NCI-H1092 treated with DMSO at 0.1 percent for 48 hours (cell line): ENCODE measurements around the gene PHLPP2.

Experiments used
- DNase-seq: peaks from one replicate; lab custom pipeline; 2025; lab: John Stamatoyannopoulos, UW

The PHLPP2 gene

GRCh38 chr16:71724320-71724751 is at the start of gene PHLPP2:
PHLPP2 (minus strand) TSS chr16:71724701; CDS start chr16:71714795, 9,906 bp downstream.
- DNase-seq: no peak

DNA sequence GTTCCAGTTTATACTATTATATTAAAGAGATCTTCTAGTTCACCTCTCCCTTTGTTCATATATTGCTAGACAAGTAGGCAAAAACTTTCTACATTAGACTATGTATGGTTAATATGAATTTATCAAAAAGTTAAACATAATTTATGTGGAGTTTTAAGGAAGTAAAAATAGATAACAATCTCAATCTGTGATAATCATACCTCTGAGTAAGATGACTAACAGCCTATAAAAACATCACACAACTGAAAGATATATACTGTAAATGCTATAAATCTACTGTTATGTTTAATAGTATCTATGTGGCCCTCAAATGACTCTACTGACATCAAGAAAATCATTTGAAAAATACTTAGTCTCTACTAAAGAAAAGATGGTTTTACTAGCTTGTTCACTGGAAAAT is 47.1 kb upstream of the PHLPP2 start:
- DNase-seq: no peak

- DNase-seq: no peak
Observed at GRCh38 chr16:71769222-71769621, 44.7 kb upstream of the PHLPP2 start.

DNA sequence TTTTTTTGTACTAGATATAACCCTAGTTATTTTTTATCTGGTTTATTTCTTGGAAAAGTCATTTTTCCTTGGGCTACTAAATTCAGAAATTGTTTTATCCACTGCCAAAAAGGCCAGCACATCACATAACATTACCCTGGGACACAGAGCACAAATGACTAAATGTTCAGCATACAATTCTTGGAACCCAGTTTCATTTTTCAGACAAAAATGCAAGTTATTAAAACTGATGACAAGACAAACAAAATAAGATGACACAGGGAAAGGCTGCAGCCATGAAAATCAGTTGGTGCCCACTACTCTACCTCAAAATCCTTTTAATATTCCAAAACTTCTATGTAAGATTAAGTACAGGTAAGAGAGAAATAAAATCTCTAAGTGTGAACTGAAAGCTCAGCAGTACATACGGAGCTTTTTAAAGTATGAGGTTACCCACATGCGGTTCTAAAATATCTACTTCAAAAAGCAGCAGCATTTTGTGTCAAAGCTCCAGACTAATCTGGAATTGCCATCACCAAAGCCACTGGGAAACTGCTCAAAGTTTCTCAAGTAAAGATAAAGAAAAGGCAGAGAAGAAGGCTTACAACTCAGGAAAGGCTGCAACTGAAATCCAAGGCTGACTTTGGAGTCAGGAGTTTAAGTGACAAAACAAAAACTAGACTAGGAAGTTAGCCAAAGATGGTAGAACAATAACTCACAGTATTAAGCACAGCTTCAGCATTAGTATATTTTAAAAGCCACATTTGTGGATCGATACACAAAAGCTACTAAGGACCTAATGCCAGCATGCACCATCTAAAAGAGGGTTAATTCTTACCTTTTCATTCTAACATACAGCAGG is 42.8 kb upstream of the PHLPP2 start:
- no peak for DNase-seq

GRCh38 chr16:71762186-71762585 is 37.7 kb upstream of the PHLPP2 start:
- no peak for DNase-seq

DNA sequence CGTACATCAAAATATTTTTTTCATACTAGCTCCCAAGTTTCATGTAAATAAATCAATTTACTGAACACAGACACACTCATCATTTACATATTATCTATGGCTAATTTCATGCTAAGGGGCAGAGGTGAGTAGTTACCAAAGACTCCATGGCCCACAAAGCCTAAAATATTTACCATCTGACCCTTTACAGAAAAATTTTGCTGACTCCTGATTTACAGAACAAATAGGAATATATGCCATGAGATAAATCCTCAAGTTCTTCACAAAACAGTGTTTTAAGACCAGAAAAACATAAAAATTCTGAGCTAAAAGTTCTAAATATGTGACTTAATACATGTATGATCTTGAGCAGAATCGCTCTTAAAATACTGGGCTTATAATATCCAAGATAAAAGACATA is 36.6 kb upstream of the PHLPP2 start:
- no peak for DNase-seq

DNA sequence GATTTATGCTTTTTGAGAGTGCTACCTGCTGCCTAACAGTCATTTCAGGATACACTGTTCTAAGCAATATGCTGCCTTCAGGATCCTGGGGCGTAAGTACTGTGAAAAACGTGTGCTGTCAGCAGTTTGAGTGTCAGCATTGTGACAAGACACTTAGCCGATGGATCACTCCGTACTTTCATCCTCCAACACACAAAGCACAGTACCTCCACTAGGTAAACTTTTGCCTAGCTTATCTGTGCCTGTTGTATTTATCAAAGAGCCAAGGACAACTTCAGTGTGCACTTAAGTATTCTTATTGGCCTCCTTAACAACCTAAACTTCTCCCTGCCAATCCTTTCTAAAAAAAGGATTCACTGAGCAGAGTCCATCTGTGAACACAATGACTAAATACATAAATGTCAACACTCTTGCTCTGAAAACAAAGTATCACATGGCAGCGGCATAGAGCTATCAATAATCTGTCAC is 33.8 kb upstream of the PHLPP2 start:
- no peak for DNase-seq

GRCh38 chr16:71754652-71755051 is 30.2 kb upstream of the PHLPP2 start:
- no peak for DNase-seq

- DNase-seq: no peak
Observed at GRCh38 chr16:71754108-71754507, 29.6 kb upstream of the PHLPP2 start.

DNA sequence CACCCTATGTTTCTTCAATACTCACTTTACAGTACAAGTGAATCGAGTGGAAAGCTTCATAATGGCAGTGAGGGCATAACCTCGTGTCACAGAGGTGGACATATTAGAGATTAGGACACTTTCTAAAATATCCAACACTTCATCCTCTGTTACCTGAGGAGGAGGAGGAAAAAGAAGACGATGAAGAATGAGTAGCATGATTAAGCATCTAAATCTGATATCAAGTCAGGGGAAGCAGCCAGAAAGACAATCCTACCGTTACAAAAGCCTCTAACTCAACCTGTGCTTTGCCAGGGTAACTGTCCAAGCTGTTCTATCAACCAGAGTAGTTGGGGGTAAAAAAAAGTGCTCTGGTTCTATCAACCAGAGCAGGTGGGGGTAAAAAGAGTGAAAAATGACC is 23.7 kb upstream of the PHLPP2 start:
- no peak for DNase-seq

GRCh38 chr16:71746442-71747046 is 22.0 kb upstream of the PHLPP2 start:
- peak; percentile 9 for DNase-seq

DNA sequence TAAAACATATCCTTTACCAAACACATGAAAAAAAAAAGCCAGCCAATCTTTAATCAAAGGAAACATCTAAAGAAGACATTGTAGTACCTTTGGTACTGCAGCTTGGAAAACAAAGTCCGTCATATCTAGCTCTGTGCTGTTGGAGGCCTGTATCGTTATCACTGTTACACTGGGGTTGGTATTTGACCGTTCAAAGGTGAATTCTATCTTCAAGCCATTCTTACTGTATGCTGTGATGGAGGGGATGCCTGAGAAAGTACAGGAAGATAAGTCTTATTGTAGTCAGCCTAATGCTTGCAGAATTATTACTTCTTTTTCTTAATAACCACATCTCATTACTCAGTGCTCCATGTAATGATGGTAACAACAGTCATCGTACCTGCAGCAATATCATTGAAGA is 14.4 kb upstream of the PHLPP2 start:
- DNase-seq: no peak

GRCh38 chr16:71737501-71737900 is 13.0 kb upstream of the PHLPP2 start:
- no peak for DNase-seq

DNA sequence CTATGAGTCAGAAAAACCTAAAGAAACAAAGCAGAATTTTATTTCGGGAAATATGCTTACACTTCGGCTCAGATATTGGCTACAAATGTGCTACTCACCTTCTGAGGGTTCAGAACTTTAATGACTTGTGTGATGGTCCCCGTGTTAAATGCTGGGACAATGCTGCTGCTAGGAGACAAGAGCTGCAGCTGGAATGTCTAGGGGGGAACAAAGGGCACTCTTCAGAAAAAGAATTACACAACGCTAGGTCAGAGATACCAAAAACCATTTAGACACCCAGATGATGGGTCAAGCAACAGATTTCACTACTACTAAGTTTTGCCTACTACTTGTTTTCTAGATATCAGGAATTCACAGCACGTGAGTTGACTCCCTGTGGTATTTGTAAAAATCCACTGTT is 10.0 kb upstream of the PHLPP2 start:
- DNase-seq: no peak

DNA sequence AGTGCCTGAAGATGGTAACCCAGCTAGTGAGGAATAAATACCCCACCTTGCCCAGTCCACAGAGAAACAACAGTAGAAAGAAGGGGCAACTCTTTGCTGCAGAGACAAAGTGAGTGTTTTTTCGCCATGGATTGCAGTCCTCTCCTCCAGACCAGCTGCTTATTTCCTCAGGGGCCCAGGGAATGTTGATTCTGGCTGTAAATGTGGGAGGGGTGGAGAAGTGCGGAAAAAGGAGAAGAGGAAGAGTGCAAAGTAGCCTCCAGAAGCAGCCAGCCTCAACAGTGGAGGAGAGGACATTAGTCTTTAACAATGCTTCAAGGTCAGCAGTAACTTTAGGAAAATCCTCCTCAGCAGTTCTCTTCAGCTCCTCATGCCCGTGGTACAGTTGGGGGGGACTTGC is 8.1 kb upstream of the PHLPP2 start:
- no peak for DNase-seq

DNA sequence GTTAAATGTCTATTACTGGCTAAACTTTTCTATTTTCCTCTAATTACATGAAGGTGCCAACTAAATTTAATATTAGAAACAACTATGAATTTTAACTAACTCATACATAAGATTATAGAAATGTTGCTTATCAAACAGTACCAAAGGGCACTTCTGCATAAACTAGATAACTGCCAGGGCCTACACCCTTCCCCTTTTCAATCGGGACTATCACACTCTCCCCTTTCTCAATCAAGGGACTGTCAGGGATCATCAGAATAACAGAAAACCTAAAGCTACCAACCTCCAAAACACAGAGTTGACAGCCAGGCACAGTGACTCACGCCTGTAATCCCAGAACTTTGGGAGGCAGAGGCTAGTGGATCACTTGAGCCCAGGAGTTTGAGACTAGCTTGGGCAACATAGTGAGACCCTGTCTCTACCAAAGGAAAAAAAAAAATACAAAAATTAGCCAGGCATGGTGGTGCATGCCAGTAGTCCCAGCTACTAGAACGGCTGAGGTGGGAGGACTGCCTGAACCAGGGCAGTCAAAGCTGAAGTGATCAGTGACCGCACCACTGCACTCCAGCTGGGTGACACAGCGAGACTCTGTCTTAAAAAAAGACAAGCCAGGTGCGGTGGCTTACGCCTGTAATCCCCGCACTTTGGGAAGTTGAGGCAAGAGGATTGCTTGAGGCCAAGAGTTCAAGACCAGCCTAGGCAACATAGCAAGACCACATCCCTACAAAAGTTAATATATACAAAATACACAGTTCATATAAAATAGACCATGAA is 3.2 kb upstream of the PHLPP2 start:
- DNase-seq: no peak

DNA sequence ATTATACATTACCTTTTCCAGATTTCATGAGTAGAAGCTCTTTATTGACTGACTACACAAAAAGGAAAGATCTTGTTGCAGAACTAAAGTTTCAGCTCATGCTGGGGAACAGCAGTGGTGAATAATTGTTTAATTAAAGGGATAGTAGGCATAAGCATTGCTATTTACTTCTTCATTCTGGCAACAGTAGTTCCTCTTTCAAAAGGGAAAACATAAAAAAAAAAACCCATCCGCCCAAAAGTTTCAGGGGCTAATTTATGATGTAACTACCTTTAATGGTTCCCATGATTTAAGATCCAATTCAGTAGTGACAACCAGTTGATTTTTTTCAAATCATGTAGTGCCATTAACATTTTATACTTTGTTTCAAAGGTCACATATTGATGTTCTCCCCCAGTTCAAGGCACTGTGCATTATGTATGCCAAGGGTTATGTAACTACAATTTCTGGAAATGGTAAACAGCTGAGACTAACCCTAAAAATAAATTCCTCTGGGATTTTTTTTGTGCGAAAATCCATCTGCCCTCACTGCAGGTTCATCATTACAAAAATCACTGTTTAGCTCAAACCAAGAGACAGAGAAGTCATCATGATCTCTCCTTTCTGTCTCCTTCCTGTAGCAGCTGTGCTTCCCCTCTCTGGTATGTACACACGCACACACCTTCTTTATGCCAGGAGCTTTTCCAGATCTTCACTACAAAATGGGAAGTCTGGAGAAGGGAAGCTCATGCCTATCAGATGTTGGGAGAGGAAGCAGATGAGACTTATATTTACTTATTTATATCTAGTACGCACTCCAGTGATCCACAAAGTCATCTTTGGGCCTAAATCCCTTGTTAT is 2.2 kb upstream of the PHLPP2 start:
- DNase-seq: no peak

DNA sequence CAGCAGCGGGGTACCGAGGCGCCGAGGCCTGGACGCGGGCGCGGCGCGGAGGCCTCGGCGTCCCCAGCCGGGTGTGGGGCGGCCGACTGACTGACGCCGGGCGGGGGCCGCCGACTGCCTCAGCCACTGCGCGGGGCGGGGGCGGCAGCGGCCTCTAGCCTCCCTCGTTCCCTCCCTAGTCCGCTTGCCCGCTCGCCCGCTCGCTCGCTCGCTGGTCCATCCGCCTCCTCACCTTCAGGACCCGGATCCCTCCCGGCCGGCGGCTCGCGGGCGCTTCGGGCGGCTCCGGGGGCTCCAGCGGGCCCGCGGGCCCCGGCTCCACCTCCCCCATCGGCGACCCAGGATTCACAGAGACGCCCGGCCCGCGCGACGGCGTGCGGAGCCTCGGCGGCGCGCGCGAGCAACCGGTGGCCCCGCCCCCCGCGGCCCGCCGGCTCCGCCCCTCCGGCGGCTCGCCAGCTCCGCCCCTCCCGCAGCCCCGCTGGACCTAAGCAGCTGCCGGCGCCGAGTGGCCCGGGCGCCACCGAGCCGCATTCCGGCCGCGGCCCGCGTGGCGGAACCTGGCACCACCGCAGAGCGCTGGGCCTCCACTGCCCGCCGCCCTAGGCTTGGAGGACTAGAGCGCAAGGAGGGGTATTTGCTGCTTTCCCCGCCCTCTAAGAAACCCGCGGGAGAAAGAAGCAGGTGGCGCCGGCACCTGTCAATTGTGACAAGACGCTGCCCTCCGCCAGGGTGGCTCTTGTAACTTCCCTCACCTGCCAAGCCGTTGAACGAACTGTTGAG is 773 bp downstream of the PHLPP2 start:
- DNase-seq: peak; percentile 78

- DNase-seq: peak; percentile 57
Observed at GRCh38 chr16:71722801-71723536, 1.5 kb downstream of the PHLPP2 start.

- no peak for DNase-seq
Observed at GRCh38 chr16:71721066-71721740, 3.3 kb downstream of the PHLPP2 start.
